Activated CD4-positive, alpha-beta memory T cell treated with anti-CD3 and anti-CD28 coated beads, Interleukin-2, amount 10 ng/mL, durations not matched to agents 7 days and 5 days (primary cell): Measurements from ENCODE around the gene PPP1R12C. TPM values are rescaled to one million over a fixed set of nuclear protein-coding genes. Genes with fewer than 3 reads are reported as not detected.
A peak's percentile ranks its signal among the peaks of the same experiment; 100 is the strongest.
"Not testable (repeated sequence)": the region's sequence is repeated elsewhere in the genome, so short reads cannot be mapped to it uniquely, and the experiment has no call there.

Source experiments
- CTCF ChIA-PET: fragments of 350-600 bp; sonication (Branson Sonifier 250); formaldehyde crosslinking; loops from one replicate; lab custom pipeline; 2021; ENCODE audit warnings: antibody characterized with exemption, inconsistent platforms; lab: Charles Lee
- POLR2A ChIA-PET: fragments of 350-600 bp; sonication (Branson Sonifier 250); formaldehyde crosslinking; loops from one replicate; lab custom pipeline; 2021; ENCODE audit warnings: antibody characterized with exemption; lab: Charles Lee
- DNase-seq: peaks from one replicate; pipeline ENCODE4 v3.0.0-alpha.2; 2020
- H3K27ac Mint-ChIP-seq: one replicate; pipeline ENCODE4 v1.8.0; 2021; ENCODE audit warnings: mild to moderate bottlenecking, mixed read lengths
- H3K27me3 Mint-ChIP-seq: one replicate; pipeline ENCODE4 v1.8.0; 2021; ENCODE audit warnings: mixed read lengths
- H3K36me3 Mint-ChIP-seq: one replicate; pipeline ENCODE4 v1.8.0; 2021; ENCODE audit warnings: low read depth, mixed read lengths
- H3K4me1 Mint-ChIP-seq: one replicate; pipeline ENCODE4 v1.8.0; 2021; ENCODE audit warnings: mixed read lengths
- H3K4me3 Mint-ChIP-seq: one replicate; pipeline ENCODE4 v1.8.0; 2021; ENCODE audit warnings: mild to moderate bottlenecking, mixed read lengths
- H3K9me3 Mint-ChIP-seq: one replicate; pipeline ENCODE4 v1.8.0; 2021; ENCODE audit warnings: mixed read lengths
- total RNA-seq, 2 experiments: library from RNA; stranded (reverse); gene quantifications; one replicate each; pipeline ENCODE4 v1.2.3, GENCODE V29; 2021

PPP1R12C gene
- total RNA-seq, 2 experiments from 2014 or later: 132 to 134 TPM

- Mint-ChIP-seq H3K27ac (no peak overlapping the region), H3K27me3 (peaks cover 51% of the 10 kb centered on the region), H3K36me3 (peaks cover 4% of the 10 kb centered on the region), H3K4me1 (peaks cover 18% of the 10 kb centered on the region), H3K4me3 (no peak overlapping the region), H3K9me3 (no peaks in the 10 kb centered on the region)
- DNase-seq: no peak
- POLR2A ChIA-PET: no interaction called here
- CTCF ChIA-PET: interaction anchor here (0.6 kb wide), 1 partner anchor 187 kb away, joined by 3 read pairs; no protein-coding TSS in a partner anchor
Measured at GRCh38 chr19:55067869-55068268, 49.6 kb downstream of the PPP1R12C start.

GRCh38 chr19:55066107-55066709 lies 51.2 kb downstream of the PPP1R12C start:
- Mint-ChIP-seq H3K4me1 (peaks cover 29% of the 10 kb centered on the region), H3K27ac (no peak overlapping the region), H3K27me3 (peaks cover 43% of the 10 kb centered on the region), H3K36me3 (peaks cover 4% of the 10 kb centered on the region), H3K9me3 (no peaks in the 10 kb centered on the region), H3K4me3 (no peak overlapping the region)
- DNase-seq: no peak
- POLR2A ChIA-PET: interaction anchor here (0.9 kb wide), 1 partner anchor 14 kb away, joined by 3 read pairs; no protein-coding TSS in a partner anchor
- CTCF ChIA-PET: interaction anchor here (0.8 kb wide), 1 partner anchor 52 kb away, joined by 4 read pairs; no protein-coding TSS in a partner anchor

GRCh38 chr19:55065516-55065915 lies 51.9 kb downstream of the PPP1R12C start:
- H3K27ac Mint-ChIP-seq, H3K9me3 Mint-ChIP-seq, H3K4me3 Mint-ChIP-seq, DNase-seq, H3K36me3 Mint-ChIP-seq: not testable (repeated sequence)
- Mint-ChIP-seq H3K27me3 (peaks cover 42% of the 10 kb centered on the region), H3K4me1 (peaks cover 25% of the 10 kb centered on the region)
- ChIA-PET CTCF (interaction anchor here (0.8 kb wide), 1 partner anchor 53 kb away, joined by 4 read pairs; no protein-coding TSS in a partner anchor), POLR2A (interaction anchor here (0.9 kb wide), 1 partner anchor 15 kb away, joined by 3 read pairs; no protein-coding TSS in a partner anchor)

- ChIA-PET POLR2A (interaction anchor here (0.6 to 3.1 kb wide), 9 partner anchors 9 to 593 kb away, joined by 3 to 18 read pairs (median 5); partner anchors contain the start of gene PPP1R12C), CTCF (interaction anchor here (0.8 to 1.9 kb wide), 6 partner anchors 13 to 320 kb away, joined by 3 to 14 read pairs (median 3); no protein-coding TSS in a partner anchor)
- no peak for DNase-seq
- peaks cover 18% of the 10 kb centered on the region for H3K4me1 Mint-ChIP-seq
- no peak overlapping the region for H3K27ac Mint-ChIP-seq
- H3K36me3 Mint-ChIP-seq: peaks cover 12% of the 10 kb centered on the region
- H3K9me3 Mint-ChIP-seq: no peaks in the 10 kb centered on the region
- H3K27me3 Mint-ChIP-seq: peaks cover 28% of the 10 kb centered on the region
- H3K4me3 Mint-ChIP-seq: no peak overlapping the region
Measured at GRCh38 chr19:55063492-55063843, 54.0 kb downstream of the PPP1R12C start.

GRCh38 chr19:55062735-55063491 lies 54.5 kb downstream of the PPP1R12C start, which contains the start of gene RDH13:
RDH13 (minus strand) TSS chr19:55063148; CDS start chr19:55063032, 116 bp downstream.
- ChIA-PET POLR2A (interaction anchor here (0.6 to 3.1 kb wide), 9 partner anchors 8 to 593 kb away, joined by 3 to 18 read pairs (median 5); partner anchors contain the start of gene PPP1R12C), CTCF (interaction anchor here (0.8 to 1.9 kb wide), 6 partner anchors 14 to 320 kb away, joined by 3 to 14 read pairs (median 3); no protein-coding TSS in a partner anchor)
- Mint-ChIP-seq H3K4me3 (peak within 1 kb of the TSS; percentile 83), H3K27ac (peak within 1 kb of the TSS; percentile 54), H3K36me3 (peaks cover 15% of the 10 kb centered on the region), H3K9me3 (no peaks in the 10 kb centered on the region), H3K4me1 (peaks cover 20% of the 10 kb centered on the region), H3K27me3 (peaks cover 23% of the 10 kb centered on the region)
- peak; percentile 99 for DNase-seq

- H3K27me3 Mint-ChIP-seq, H3K27ac Mint-ChIP-seq, H3K4me3 Mint-ChIP-seq, DNase-seq, POLR2A ChIA-PET, H3K9me3 Mint-ChIP-seq, CTCF ChIA-PET: not testable (repeated sequence)
- H3K36me3 Mint-ChIP-seq: peaks cover 29% of the 10 kb centered on the region
- peaks cover 20% of the 10 kb centered on the region for H3K4me1 Mint-ChIP-seq
Measured at GRCh38 chr19:55060287-55060686, 57.1 kb downstream of the PPP1R12C start.

GRCh38 chr19:55058781-55059610 lies 58.4 kb downstream of the PPP1R12C start:
- H3K4me1 Mint-ChIP-seq: peaks cover 20% of the 10 kb centered on the region
- ChIA-PET CTCF (no interaction called here), POLR2A (no interaction called here)
- H3K27ac Mint-ChIP-seq: no peak overlapping the region
- no peaks in the 10 kb centered on the region for H3K9me3 Mint-ChIP-seq
- no peak overlapping the region for H3K4me3 Mint-ChIP-seq
- peaks cover 36% of the 10 kb centered on the region for H3K36me3 Mint-ChIP-seq
- DNase-seq: no peak
- H3K27me3 Mint-ChIP-seq: no peaks in the 10 kb centered on the region

GRCh38 chr19:55056827-55057226 lies 60.6 kb downstream of the PPP1R12C start:
- CTCF ChIA-PET: interaction anchor here (0.7 kb wide), 1 partner anchor 185 kb away, joined by 3 read pairs; no protein-coding TSS in a partner anchor
- DNase-seq: no peak
- H3K36me3 Mint-ChIP-seq: peaks cover 49% of the 10 kb centered on the region
- no peak overlapping the region for H3K27ac Mint-ChIP-seq
- no peaks in the 10 kb centered on the region for H3K27me3 Mint-ChIP-seq
- H3K9me3 Mint-ChIP-seq: no peaks in the 10 kb centered on the region
- peaks cover 12% of the 10 kb centered on the region for H3K4me1 Mint-ChIP-seq
- POLR2A ChIA-PET: no interaction called here
- H3K4me3 Mint-ChIP-seq: no peak overlapping the region

GRCh38 chr19:55053735-55054134 lies 63.7 kb downstream of the PPP1R12C start:
- Mint-ChIP-seq H3K9me3 (no peaks in the 10 kb centered on the region), H3K4me3 (no peak overlapping the region), H3K27ac (peak overlapping the region; percentile 16), H3K27me3 (no peaks in the 10 kb centered on the region), H3K4me1 (peaks cover 2% of the 10 kb centered on the region), H3K36me3 (peaks cover 51% of the 10 kb centered on the region)
- POLR2A ChIA-PET: interaction anchor here (2.9 kb wide), 1 partner anchor 9 kb away, joined by 9 read pairs; the partner anchor contains the start of gene RDH13
- CTCF ChIA-PET: interaction anchor here (1.9 kb wide), 1 partner anchor 35 kb away, joined by 5 read pairs; no protein-coding TSS in a partner anchor
- DNase-seq: no peak

- no peak overlapping the region for H3K27ac Mint-ChIP-seq
- DNase-seq: no peak
- H3K36me3 Mint-ChIP-seq: peaks cover 45% of the 10 kb centered on the region
- CTCF ChIA-PET: interaction anchor here (1.0 kb wide), 1 partner anchor 37 kb away, joined by 3 read pairs; no protein-coding TSS in a partner anchor
- H3K4me1 Mint-ChIP-seq: no peaks in the 10 kb centered on the region
- no peaks in the 10 kb centered on the region for H3K27me3 Mint-ChIP-seq
- H3K4me3 Mint-ChIP-seq: no peak overlapping the region
- POLR2A ChIA-PET: interaction anchor here (2.9 kb wide), 1 partner anchor 12 kb away, joined by 9 read pairs; the partner anchor contains the start of gene RDH13
- H3K9me3 Mint-ChIP-seq: no peaks in the 10 kb centered on the region
Measured at GRCh38 chr19:55050749-55051532, 66.5 kb downstream of the PPP1R12C start.

- Mint-ChIP-seq H3K27me3 (no peaks in the 10 kb centered on the region), H3K4me3 (no peak overlapping the region), H3K9me3 (no peaks in the 10 kb centered on the region), H3K4me1 (no peaks in the 10 kb centered on the region), H3K27ac (no peak overlapping the region), H3K36me3 (peaks cover 46% of the 10 kb centered on the region)
- ChIA-PET CTCF (no interaction called here), POLR2A (no interaction called here)
- DNase-seq: no peak
Measured at GRCh38 chr19:55048446-55048845, 69.0 kb downstream of the PPP1R12C start.
